K562 (cell line): ENCODE measurements around the gene LMNA. TPM values are rescaled to one million over a fixed set of nuclear protein-coding genes. Genes with fewer than 3 reads are reported as not detected.
A peak's percentile ranks its signal among the peaks of the same experiment; 100 is the strongest.

Experiments used
- ATF1 ChIP-seq, 2 experiments: fragments of 450-650 bp in 1 of 2; IDR thresholded peaks; 2 replicates each; pipeline ENCODE4 v1.6.1; 2016; ENCODE audit warnings: missing compliant biosample characterization in 1 of 2, missing genetic modification characterization in 1 of 2
- CXXC5 ChIP-seq: fragments of 250-450 bp; sonication (Bioruptor Pico); IDR thresholded peaks from 2 replicates; pipeline ENCODE4 v1.8.0; 2022; ENCODE audit warnings: inconsistent platforms, mild to moderate bottlenecking, moderate library complexity
- E2F4 ChIP-seq: sonication (generic); formaldehyde crosslinking; IDR thresholded peaks from 2 replicates; pipeline ENCODE4 v1.8.0; 2022; ENCODE audit warnings: mild to moderate bottlenecking, low read depth, missing genetic modification reagents
- EGR1 ChIP-seq: fragments of 450-650 bp; conservative IDR thresholded peaks from 2 replicates; pipeline ENCODE4 v1.6.1; 2017; ENCODE audit warnings: mild to moderate bottlenecking
- EP400 ChIP-seq: fragments of 450-650 bp; IDR thresholded peaks from 2 replicates; pipeline ENCODE4 v1.6.1; 2017; ENCODE audit warnings: antibody characterized with exemption, mild to moderate bottlenecking, moderate library complexity
- ETV5 ChIP-seq: sonication (generic); formaldehyde crosslinking; IDR thresholded peaks from 2 replicates; pipeline ENCODE4 v1.4.0; 2020; ENCODE audit warnings: low read depth, mild to moderate bottlenecking, missing genetic modification reagents
- GMEB1 ChIP-seq: fragments of 250-450 bp; sonication (Bioruptor Pico); IDR thresholded peaks from 2 replicates; pipeline ENCODE4 v1.4.0; 2020; ENCODE audit warnings: mild to moderate bottlenecking
- HDAC8 ChIP-seq: fragments of 450-650 bp; IDR thresholded peaks from 2 replicates; pipeline ENCODE4 v1.6.1; 2016; ENCODE audit warnings: mild to moderate bottlenecking, missing genetic modification characterization, moderate library complexity, missing compliant biosample characterization
- JUN ChIP-seq, 2 experiments: sonication (generic) in 1 of 2; formaldehyde crosslinking in 1 of 2; IDR thresholded peaks; 2 replicates each; pipeline versions ENCODE4 v1.6.1 to v1.8.0; 2012 to 2022; ENCODE audit warnings: borderline replicate concordance in 2 of 2, mild to moderate bottlenecking in 2 of 2, improper control_type of control experiment in 1 of 2, low read depth in 1 of 2, low read length in 1 of 2, missing genetic modification reagents in 1 of 2
- MAZ ChIP-seq, 2 experiments: fragments of 450-650 bp in 1 of 2; sonication (generic) in 1 of 2; formaldehyde crosslinking; IDR thresholded peaks in 1 of 2; conservative IDR thresholded peaks in 1 of 2; 2 replicates each; pipeline versions ENCODE4 v1.4.0 to v1.5.0; 2020; ENCODE audit warnings: mild to moderate bottlenecking in 1 of 2, missing genetic modification reagents in 1 of 2
- MTA3 ChIP-seq: fragments of 450-650 bp; formaldehyde crosslinking; IDR thresholded peaks from 2 replicates; pipeline ENCODE4 v1.6.1; 2017; ENCODE audit warnings: mild to moderate bottlenecking, borderline replicate concordance
- NONO ChIP-seq, 2 experiments: fragments of 200-400 bp in 1 of 2; fragments of 450-650 bp in 1 of 2; formaldehyde crosslinking in 1 of 2; IDR thresholded peaks; 2 replicates each; pipeline ENCODE4 v1.6.1; 2017; ENCODE audit warnings: low read depth in 2 of 2, mild to moderate bottlenecking in 2 of 2, moderate library complexity in 2 of 2, low read length in 1 of 2
- RFX1 ChIP-seq: fragments of 450-650 bp; IDR thresholded peaks from 2 replicates; pipeline ENCODE4 v1.6.1; 2016; ENCODE audit warnings: mild to moderate bottlenecking, moderate library complexity
- SPI1 ChIP-seq: IDR thresholded peaks from 2 replicates; pipeline ENCODE4 v1.6.1; 2011; ENCODE audit warnings: low read depth, low read length, control low read depth, borderline replicate concordance
- TBP ChIP-seq: optimal IDR thresholded peaks from 2 replicates; pipeline ENCODE3; 2011; ENCODE audit warnings: low read depth, low read length, improper control_type of control experiment
- ZNF174 ChIP-seq: fragments of 250-450 bp; sonication (Bioruptor Pico); IDR thresholded peaks from 2 replicates; pipeline ENCODE4 v1.4.0; 2020; ENCODE audit warnings: mild to moderate bottlenecking
- ZNF324 ChIP-seq: fragments of 250-450 bp; sonication (Bioruptor Pico); IDR thresholded peaks from 2 replicates; pipeline ENCODE4 v1.4.0; 2020; ENCODE audit warnings: mild to moderate bottlenecking
- polyA plus RNA-seq, 8 experiments: library from polyadenylated mRNA; depleted of rRNA in 4 of 8; stranded (reverse) in 5 of 8; unstranded in 3 of 8; fragments of >200 nt; fragmentation: Nextera tagmentation in 2 of 8; fragmentation: Illumina TruSeq in 1 of 8; extraction: Ambion mirVana in 2 of 8; extraction: Trizol in 1 of 8; gene quantifications; 2 replicates each; pipeline versions ENCODE4 v1.2.1 to v1.2.3, GENCODE V29; 2011 to 2014; ENCODE audit warnings: inconsistent platforms in 1 of 8, missing spikeins in 1 of 8
- total RNA-seq, 7 experiments: library from RNA; depleted of rRNA in 6 of 7; stranded (reverse); fragments of >200 nt in 6 of 7; fragmentation: Illumina TruSeq in 2 of 7; extraction: Trizol in 2 of 7; gene quantifications; 2 replicates each; pipeline versions ENCODE4 v1.2.1 to v1.2.3, GENCODE V29; 2011 to 2021; ENCODE audit warnings: low replicate concordance in 1 of 7
- TF ChIP-seq, protein P1 (sequence below): fragments of 250-450 bp; sonication (Bioruptor Pico); IDR thresholded peaks from 2 replicates; pipeline ENCODE4 v1.5.0; 2021; ENCODE audit warnings: mild to moderate bottlenecking, borderline replicate concordance
- TF ChIP-seq, protein P2 (sequence below): fragments of 450-650 bp; conservative IDR thresholded peaks from 2 replicates; pipeline ENCODE4 v1.6.1; 2016; ENCODE audit warnings: missing genetic modification characterization, low read depth, mild to moderate bottlenecking, control low read depth, missing compliant biosample characterization

LMNA gene
- total and polyA plus RNA-seq, 9 of the 15 experiments (the other 6 are each of a cell fraction or from before 2014, with no cell fraction given): 1.00 to 347 (median 88.2) TPM

DNA sequence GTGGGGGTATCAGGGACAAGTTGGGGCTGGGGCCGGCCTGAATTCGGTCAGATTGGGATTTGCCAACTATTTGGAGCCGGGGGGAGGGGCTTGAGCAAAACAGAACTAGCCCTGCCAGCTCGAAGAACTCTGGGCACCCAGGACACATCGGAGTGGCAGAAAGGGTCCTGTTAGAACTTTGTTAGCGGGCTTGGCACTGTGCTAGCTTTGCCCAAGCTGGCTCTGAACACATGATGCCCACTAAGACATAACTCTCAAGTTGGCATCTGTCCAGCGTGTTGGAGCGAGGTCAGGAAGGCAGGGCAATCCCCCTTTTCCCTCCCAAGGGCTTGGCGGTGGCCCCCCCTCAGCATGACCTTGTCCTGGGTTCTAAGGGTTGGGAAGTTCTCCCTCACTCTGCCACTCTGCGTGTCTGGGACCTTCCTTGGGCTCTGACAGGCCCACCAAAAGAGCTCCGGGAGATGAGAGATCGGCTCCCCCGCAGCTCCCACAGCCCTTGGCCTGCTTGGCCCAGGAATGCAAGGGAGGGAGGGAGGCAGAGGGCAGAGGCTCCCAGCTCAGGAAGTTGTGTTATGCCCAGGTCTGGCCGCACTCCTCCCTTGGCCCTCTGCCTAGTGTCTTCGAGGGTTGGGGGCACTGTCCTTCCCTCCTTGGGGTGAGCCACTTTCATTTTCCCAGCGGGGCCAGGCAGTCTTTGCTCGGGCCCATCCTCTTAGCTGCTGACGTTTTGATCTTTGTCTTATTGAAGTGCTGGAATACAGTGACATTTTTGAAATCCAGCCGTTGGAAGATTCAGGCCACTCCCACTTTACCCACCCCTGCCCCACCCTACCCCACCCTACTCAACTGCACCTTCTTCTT lies 1.2 kb downstream of the LMNA start (continued):
- TF ChIP-seq TBP: peak; percentile 28
- TF ChIP-seq, protein P1, sequence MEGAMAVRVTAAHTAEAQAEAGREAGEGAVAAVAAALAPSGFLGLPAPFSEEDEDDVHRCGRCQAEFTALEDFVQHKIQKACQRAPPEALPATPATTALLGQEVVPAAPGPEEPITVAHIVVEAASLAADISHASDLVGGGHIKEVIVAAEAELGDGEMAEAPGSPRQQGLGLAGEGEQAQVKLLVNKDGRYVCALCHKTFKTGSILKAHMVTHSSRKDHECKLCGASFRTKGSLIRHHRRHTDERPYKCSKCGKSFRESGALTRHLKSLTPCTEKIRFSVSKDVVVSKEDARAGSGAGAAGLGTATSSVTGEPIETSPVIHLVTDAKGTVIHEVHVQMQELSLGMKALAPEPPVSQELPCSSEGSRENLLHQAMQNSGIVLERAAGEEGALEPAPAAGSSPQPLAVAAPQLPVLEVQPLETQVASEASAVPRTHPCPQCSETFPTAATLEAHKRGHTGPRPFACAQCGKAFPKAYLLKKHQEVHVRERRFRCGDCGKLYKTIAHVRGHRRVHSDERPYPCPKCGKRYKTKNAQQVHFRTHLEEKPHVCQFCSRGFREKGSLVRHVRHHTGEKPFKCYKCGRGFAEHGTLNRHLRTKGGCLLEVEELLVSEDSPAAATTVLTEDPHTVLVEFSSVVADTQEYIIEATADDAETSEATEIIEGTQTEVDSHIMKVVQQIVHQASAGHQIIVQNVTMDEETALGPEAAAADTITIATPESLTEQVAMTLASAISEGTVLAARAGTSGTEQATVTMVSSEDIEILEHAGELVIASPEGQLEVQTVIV: no peak
- no peak for TF ChIP-seq HDAC8
- 0 out of 4 replicates have a peak, but pooled peaks of 1 of the 2 experiments have one; percentile 33 for TF ChIP-seq NONO (IDR thresholded peaks at IDR 0.05; ENCODE audit: low read depth in 2 of 2, low read length in 1 of 2)
- TF ChIP-seq EP400: peak; percentile 53; the same call in 1 of the 2 replicates
- TF ChIP-seq, protein P2, sequence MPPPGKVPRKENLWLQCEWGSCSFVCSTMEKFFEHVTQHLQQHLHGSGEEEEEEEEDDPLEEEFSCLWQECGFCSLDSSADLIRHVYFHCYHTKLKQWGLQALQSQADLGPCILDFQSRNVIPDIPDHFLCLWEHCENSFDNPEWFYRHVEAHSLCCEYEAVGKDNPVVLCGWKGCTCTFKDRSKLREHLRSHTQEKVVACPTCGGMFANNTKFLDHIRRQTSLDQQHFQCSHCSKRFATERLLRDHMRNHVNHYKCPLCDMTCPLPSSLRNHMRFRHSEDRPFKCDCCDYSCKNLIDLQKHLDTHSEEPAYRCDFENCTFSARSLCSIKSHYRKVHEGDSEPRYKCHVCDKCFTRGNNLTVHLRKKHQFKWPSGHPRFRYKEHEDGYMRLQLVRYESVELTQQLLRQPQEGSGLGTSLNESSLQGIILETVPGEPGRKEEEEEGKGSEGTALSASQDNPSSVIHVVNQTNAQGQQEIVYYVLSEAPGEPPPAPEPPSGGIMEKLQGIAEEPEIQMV (tag): no peak
- TF ChIP-seq CXXC5 (CRISPR knock-in tag): no peak
- TF ChIP-seq EGR1: 0 out of 2 replicates have a peak, but pooled peaks have one; percentile 12
- TF ChIP-seq ZNF324 (CRISPR knock-in tag): no peak
- no peak for TF ChIP-seq RFX1
- TF ChIP-seq GMEB1: no peak
- TF ChIP-seq MTA3: 0 out of 2 replicates have a peak, but pooled peaks have one; percentile 10
- TF ChIP-seq ATF1 (CRISPR knock-in tag; IDR thresholded peaks at IDR 0.05): no peak
- no peak for TF ChIP-seq ATF1 (tag; IDR thresholded peaks at IDR 0.05)
- peak in 1 of 2 experiments; percentile 37; a peak in 1 of 4 replicates for TF ChIP-seq MAZ (CRISPR knock-in tag; conservative IDR thresholded peaks at IDR 0.05 in 1 of 2, IDR thresholded peaks at IDR 0.05 in 1 of 2)
- no peak for TF ChIP-seq JUN (IDR thresholded peaks at IDR 0.05; ENCODE audit: borderline replicate concordance, low read depth, low read length)
- peak; percentile 76; the same call in 1 of the 2 replicates for TF ChIP-seq JUN (CRISPR knock-in tag; IDR thresholded peaks at IDR 0.05; ENCODE audit: borderline replicate concordance)
- 0 out of 2 replicates have a peak, but pooled peaks have one; percentile 18 for TF ChIP-seq ETV5 (CRISPR knock-in tag)
- no peak for TF ChIP-seq ZNF174 (CRISPR knock-in tag)
- TF ChIP-seq E2F4 (CRISPR knock-in tag): peak; percentile 22; the same call in 1 of the 2 replicates
- no peak for TF ChIP-seq SPI1
